ENCODE data around the gene VPS52. TPM values are rescaled to one million over a fixed set of nuclear protein-coding genes. Genes with fewer than 3 reads are reported as not detected.
"Not testable (repeated sequence)": the region's sequence is repeated elsewhere in the genome, so short reads cannot be mapped to it uniquely, and the experiment has no call there.

The VPS52 gene
- total RNA-seq, 2 donors from 2014 or later: 60.2 to 68.4 TPM

DNA sequence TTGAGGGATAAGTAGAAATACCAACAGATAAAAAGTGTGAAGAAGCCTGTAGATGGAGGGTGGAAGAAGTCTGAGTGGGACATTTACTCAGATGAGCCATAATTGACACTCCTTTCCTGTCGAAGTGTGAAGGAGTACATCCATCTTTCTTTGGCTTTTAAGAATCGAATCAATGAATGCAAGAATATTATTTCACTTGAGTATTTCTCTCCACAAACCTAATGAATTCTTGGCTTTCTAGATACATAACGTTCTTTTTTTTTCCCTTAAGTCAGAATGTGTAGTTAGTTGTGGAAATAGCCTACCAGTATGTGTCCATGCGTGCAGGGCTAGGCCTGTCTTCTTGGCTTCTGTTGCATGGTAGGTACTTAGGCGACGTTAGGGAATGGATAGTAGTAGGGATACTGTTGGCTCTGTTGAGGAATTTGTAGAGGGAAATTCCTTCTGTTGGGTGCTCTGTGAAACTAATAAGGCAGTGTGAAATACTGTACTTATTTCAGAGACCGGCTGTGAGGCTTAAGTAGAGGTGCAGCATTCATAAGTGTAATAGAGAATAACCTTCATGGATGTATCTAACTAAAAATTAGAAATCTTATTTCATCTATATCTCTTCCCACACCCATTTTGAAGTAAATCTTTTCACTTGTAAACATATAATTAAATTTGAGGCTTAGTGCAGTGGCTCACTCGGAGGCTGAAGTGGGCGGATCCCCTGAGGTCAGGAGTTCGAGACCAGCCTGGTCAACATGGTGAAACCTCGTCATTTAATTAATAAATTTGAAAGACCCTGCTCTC lies 1.6 kb upstream of the VPS52 start:
- ATAC-seq: no peak
- intact Hi-C loops (cut with DNase I, micrococcal nuclease): no loop called here
- DNase-seq: no peak

- peak; percentile 8 for ATAC-seq
- no peak for DNase-seq
- intact Hi-C loops (cut with DNase I, micrococcal nuclease): no loop called here
Measured at GRCh38 chr6:33272275-33273128, 826 bp upstream of the VPS52 start.

DNA sequence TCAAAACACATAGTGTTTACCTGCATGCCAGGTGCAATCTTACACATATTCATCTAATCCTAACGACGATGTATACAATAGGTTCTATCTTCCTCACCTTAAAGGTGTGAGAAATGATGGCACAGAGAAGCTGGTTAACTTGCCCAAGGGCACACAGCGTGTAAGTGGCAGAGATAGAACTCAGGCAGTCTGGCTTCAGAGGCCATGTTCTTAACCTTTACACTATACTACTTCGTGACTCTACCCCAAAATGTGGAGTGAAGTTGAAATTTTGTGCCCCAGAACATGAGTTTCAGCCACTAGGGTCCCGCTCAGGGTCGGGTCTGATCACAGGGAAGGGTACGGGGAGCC lies 584 bp downstream of the VPS52 start:
- intact Hi-C loops (cut with DNase I, micrococcal nuclease): no loop called here
- DNase-seq (no peak), ATAC-seq (peak; percentile 38)

- ATAC-seq (no peak), DNase-seq (no peak)
- intact Hi-C loops (cut with DNase I, micrococcal nuclease): no loop called here
Measured at GRCh38 chr6:33264015-33264414, 7.7 kb downstream of the VPS52 start.

GRCh38 chr6:33262490-33262889 lies 9.2 kb downstream of the VPS52 start:
- intact Hi-C loops (cut with DNase I, micrococcal nuclease); ATAC-seq; DNase-seq: not testable (repeated sequence)

GRCh38 chr6:33259032-33259431 lies 12.6 kb downstream of the VPS52 start:
- DNase-seq (no peak), ATAC-seq (no peak)
- intact Hi-C loops (cut with DNase I, micrococcal nuclease): no loop called here

- intact Hi-C loops (cut with DNase I, micrococcal nuclease): no loop called here
- ATAC-seq: no peak
- no peak for DNase-seq
Measured at GRCh38 chr6:33254591-33254990, 17.1 kb downstream of the VPS52 start.

- DNase-seq (no peak), ATAC-seq (no peak)
- intact Hi-C loops (cut with DNase I, micrococcal nuclease): no loop called here
Measured at GRCh38 chr6:33252759-33253158, 18.9 kb downstream of the VPS52 start.

- intact Hi-C loops (cut with DNase I, micrococcal nuclease): no loop called here
- ATAC-seq (no peak), DNase-seq (no peak)
Measured at GRCh38 chr6:33251395-33252012, 20.2 kb downstream of the VPS52 start.

DNA sequence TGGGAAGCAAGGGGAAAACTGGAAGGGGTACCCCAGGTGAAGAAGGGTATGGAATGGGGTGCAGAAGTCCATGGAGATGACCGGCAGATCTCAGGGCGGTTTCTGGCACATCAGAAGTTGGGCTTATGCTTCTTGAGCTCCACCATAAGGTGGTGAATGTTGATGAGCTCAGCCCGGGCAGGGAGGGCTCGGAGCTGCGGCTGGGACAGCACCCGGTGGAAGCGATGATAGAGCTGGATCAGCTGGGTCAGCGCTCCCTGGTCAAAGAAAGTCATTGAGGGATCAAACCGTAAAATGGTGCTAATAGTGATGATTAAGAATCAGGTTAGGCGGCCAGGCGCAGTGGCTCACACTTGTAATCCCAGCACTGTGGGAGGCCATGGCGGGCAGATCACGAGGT lies 20.9 kb downstream of the VPS52 start:
- DNase-seq (no peak), ATAC-seq (no peak)
- intact Hi-C loops (cut with DNase I, micrococcal nuclease): no loop called here

DNA sequence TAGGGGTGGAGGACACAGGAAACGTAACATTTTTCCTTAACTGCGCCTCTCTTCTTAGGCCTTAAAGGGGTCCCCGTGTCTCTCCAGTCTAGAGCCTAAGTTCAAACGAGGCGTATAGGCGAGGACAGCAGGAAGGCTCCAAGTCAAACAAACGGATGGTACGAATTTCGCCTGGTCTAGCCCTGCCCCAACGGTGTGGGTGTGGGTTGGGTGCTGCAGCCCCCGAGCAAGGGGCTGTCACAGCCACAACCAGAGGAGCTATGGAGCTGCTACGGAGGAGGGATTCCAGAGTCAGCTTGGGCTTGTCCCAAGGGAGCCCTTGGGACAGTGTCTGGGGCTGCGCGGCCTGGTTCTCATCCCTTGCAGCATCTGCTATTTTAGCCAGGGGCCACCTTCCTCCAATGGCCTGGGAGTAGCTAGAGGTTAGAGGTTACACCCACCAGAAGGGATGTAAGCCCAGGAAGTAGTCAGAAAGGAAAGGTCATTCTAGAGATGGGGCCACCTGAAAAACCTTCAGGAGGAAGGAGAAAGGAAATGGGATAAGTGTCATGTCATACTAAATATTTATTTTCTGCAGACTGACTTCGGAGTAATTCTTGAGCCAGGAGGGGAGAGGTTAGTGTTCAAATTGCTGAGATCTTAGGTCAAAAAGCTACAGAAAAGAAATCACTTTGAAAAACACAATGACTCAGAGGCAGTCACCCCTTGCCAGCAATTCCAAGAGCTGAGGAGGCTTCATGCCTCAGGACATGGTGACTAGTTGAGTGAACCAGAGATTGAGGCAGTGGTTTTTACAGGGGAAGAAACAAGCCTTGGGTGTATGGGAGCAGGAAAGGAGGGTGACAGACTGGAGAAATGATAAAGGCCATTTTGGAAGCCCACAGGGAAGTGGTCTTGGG lies 21.7 kb downstream of the VPS52 start:
- ATAC-seq (peak; percentile 0), DNase-seq (peak in 1 of 2 donors; percentile 24)
- intact Hi-C loops (cut with DNase I, micrococcal nuclease): loop anchor here in 1 of 2 donors (5.0 kb wide), 3 partner anchors 88 to 238 kb away; no protein-coding TSS in a partner anchor

- intact Hi-C loops (cut with DNase I, micrococcal nuclease): loop anchor here in 1 of 2 donors (5.0 kb wide), 3 partner anchors 87 to 237 kb away; no protein-coding TSS in a partner anchor
- peak; percentile 94 for ATAC-seq
- peak; percentile 97 to 99 for DNase-seq
Measured at GRCh38 chr6:33248932-33249731, 22.5 kb downstream of the VPS52 start.

DNA sequence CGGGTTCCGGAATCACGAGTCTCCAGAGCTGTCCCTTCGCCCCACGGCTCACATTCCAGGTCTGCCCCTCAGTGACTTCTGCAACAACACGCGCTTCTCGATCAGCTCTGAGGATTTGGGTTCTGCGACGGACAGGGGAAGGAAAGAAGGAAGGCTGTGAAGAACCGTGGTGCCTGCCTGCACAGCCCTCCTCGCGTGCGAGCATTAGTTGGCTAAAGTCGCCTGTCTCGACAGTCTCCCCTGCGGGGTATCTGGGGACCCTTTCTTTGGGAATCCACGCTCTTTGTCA lies 23.1 kb downstream of the VPS52 start:
- DNase-seq: no peak
- ATAC-seq: peak; percentile 6
- intact Hi-C loops (cut with DNase I, micrococcal nuclease): loop anchor here in 1 of 2 donors (5.0 kb wide), 3 partner anchors 86 to 236 kb away; no protein-coding TSS in a partner anchor

- DNase-seq (peak; percentile 82 to 94), ATAC-seq (peak; percentile 67)
- intact Hi-C loops (cut with DNase I, micrococcal nuclease): loop anchor here in 1 of 2 donors (5.0 kb wide), 3 partner anchors 86 to 236 kb away; no protein-coding TSS in a partner anchor
Measured at GRCh38 chr6:33247977-33248642, 23.6 kb downstream of the VPS52 start.

DNA sequence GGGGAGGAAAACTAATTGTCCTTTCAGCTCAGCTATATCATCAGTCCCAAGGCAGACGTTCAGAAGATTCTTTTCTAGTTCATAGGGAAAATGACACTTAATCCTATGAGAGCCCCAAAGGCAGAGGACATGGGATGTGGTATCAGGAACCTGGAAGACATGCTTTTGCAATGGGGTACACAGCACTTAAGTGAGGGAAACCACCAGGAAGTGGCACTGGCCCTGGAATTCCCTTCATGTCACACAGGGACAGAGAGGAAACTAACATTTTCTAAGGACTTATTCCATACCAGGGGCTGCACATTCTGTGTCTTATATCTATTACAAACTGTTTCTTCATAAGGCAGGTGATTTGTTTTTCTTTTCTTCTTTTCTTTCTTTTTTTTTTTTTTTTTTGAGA lies 28.2 kb downstream of the VPS52 start:
- ATAC-seq (no peak), DNase-seq (no peak)
- intact Hi-C loops (cut with DNase I, micrococcal nuclease): no loop called here

DNA sequence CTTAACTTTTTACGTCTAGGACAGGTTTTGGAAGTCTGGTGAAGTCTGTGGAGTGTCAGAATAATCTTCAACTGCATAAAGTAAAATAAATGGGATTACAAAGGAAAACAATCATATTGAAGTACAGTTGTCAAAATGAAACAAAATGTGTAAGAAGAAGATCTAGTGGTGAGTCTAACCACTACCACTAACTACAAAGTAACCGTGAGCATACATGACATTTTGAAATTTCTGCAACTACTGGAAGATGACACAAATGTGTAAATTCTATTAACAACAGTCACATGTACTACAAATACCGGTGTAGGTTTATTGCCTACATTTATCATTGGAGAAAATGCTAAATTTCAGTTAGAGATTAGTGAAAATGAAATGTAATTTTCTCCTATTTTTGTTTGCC lies 29.7 kb downstream of the VPS52 start:
- DNase-seq (no peak), ATAC-seq (no peak)
- intact Hi-C loops (cut with DNase I, micrococcal nuclease): no loop called here

DNA sequence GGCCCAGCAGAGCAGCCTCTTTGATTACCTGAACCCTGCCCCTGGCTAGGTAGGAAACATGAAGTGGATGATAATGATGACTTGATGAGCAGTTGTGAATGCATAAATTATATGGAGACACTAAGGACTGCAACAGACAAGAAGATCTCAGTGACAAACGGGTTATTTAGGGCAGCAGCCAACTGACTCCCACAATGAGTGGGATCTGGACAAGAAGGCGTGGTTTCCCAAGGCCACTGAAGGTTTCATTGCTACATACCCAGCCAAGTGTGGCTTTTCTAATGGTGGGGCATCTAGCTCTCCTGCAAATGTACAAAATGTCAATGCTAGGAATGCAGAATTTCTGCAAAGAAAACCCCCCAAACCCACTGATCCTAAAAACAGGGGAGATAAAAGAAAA lies 33.9 kb downstream of the VPS52 start:
- no peak for ATAC-seq
- intact Hi-C loops (cut with DNase I, micrococcal nuclease): no loop called here

More for the DNA sequence above, 33.9 kb downstream of the VPS52 start:
- DNase-seq: no peak
